Stomach (tissue), 9 donors: Measurements from ENCODE around the gene WWOX. TPM values are rescaled to one million over a fixed set of nuclear protein-coding genes. Genes with fewer than 3 reads are reported as not detected.

Experiments used
- DNase-seq, 2 donors: peaks; one replicate each; pipeline versions ENCODE4 v3.0.0 to v3.0.0-alpha.2; 2013 to 2019
- H3K27ac ChIP-seq, 5 donors: fragments of 200-600 bp in 4 of 5; sonication (generic) in 4 of 5; one replicate each; pipeline ENCODE4 v1.5.1; 2013 to 2019; ENCODE audit warnings: mild to moderate bottlenecking in 1 of 5, moderate library complexity in 1 of 5
- H3K27me3 ChIP-seq, 3 donors: fragments of 200-600 bp; sonication (generic); one replicate each; pipeline ENCODE4 v1.5.1; 2017 to 2019; ENCODE audit warnings: mixed run types in 1 of 3
- H3K36me3 ChIP-seq, 4 donors: fragments of 200-600 bp; sonication (generic); 1 replicate in 3 of 4; 2 replicates in 1 of 4; pipeline ENCODE4 v1.5.1; 2016 to 2019
- H3K4me1 ChIP-seq, 4 donors: fragments of 200-600 bp; sonication (generic); one replicate each; pipeline ENCODE4 v1.5.1; 2016 to 2019
- H3K4me3 ChIP-seq, 4 donors: fragments of 200-600 bp; sonication (generic) in 3 of 4; one replicate each; pipeline ENCODE4 v1.5.1; 2016 to 2019; ENCODE audit warnings: mild to moderate bottlenecking in 1 of 4
- H3K9me3 ChIP-seq, 4 donors: fragments of 200-600 bp; sonication (generic); one replicate each; pipeline ENCODE4 v1.5.1; 2016 to 2019
- CTCF ChIP-seq, 7 experiments: fragments of 450-650 bp in 4 of 7; fragments of 200-600 bp in 3 of 7; sonication (generic) in 3 of 7; IDR thresholded peaks; one replicate each; pipeline ENCODE4 v1.5.1; 2016 to 2019; ENCODE audit warnings: antibody characterized with exemption in 7 of 7, control low read depth in 2 of 7, mild to moderate bottlenecking in 1 of 7
- EP300 ChIP-seq: sonication (generic); formaldehyde crosslinking; IDR thresholded peaks from one replicate; pipeline ENCODE4 v1.6.1; 2017; ENCODE audit warnings: antibody characterized with exemption
- POLR2A ChIP-seq, 4 donors: fragments of 450-650 bp; IDR thresholded peaks; one replicate each; pipeline ENCODE4 v1.6.1; 2016; ENCODE audit warnings: antibody characterized with exemption in 4 of 4, control low read depth in 2 of 4, mild to moderate bottlenecking in 1 of 4, moderate library complexity in 1 of 4
- POLR2AphosphoS5 ChIP-seq, 3 donors: sonication (generic); formaldehyde crosslinking; IDR thresholded peaks; one replicate each; pipeline ENCODE4 v1.6.1; 2016; ENCODE audit warnings: antibody characterized with exemption in 3 of 3
- WGBS, 5 donors: extraction: QIAGEN DNeasy Blood & Tissue Kit in 3 of 5; methylation state at CpG; one replicate each; pipeline versions ENCODE4 v1.1.5 to v1.1.7; 2013 to 2018; 5-methylcytosine and 5-hydroxymethylcytosine counted together
- intact Hi-C: fragments of 100-400 bp; cut with DNase I; formaldehyde crosslinking; loops from one replicate; pipeline ENCODE4 v1.15.1; 2023; ENCODE audit warnings: low total_unique reads
- polyA plus RNA-seq, 3 donors: library from polyadenylated mRNA; stranded (reverse); fragments of 200-250 nt; gene quantifications; one replicate each; pipeline ENCODE4 v1.2.3, GENCODE V29; 2013
- total RNA-seq, 5 donors: library from RNA; depleted of rRNA; stranded (reverse); fragments of >200 nt; gene quantifications; one replicate each; pipeline versions ENCODE4 v1.1.0 to v1.2.3, GENCODE V29; 2014 to 2016
- donor health status: healthy with polysubstance abuse.
- donor health status: Bipolar disorder and iron deficiency.
- donor health status: healthy.

The WWOX gene
- total and polyA plus RNA-seq, 8 donors, result 7.7 to 129 (median 48.7) TPM

GRCh38 chr16:78479723-78480122 lies 380.3 kb downstream of the WWOX start:
- DNase-seq, result no peak
- WGBS, 5 donors, result 93 to 100% (median 96%) methylated on average over 2 of the region's 2 CpGs
- no peaks in the 10 kb centered on the region for H3K4me1 ChIP-seq
- intact Hi-C loops, result no loop called here
- TF ChIP-seq EP300 (no peak), POLR2A (IDR thresholded peaks at IDR 0.05) (no peak), CTCF (IDR thresholded peaks at IDR 0.05) (no peak)
- no peaks in the 10 kb centered on the region for H3K36me3 ChIP-seq
- H3K27me3 ChIP-seq, result no peaks in the 10 kb centered on the region
- no peak overlapping the region for H3K4me3 ChIP-seq
- no peaks in the 10 kb centered on the region for H3K9me3 ChIP-seq
- H3K27ac ChIP-seq, result no peak overlapping the region

- H3K4me3 ChIP-seq, result no peak overlapping the region
- intact Hi-C loops, result no loop called here
These were observed 381.1 kb downstream of the WWOX start for GRCh38 chr16:78480588-78480987.

GRCh38 chr16:78483124-78483992 lies 383.9 kb downstream of the WWOX start:
- Histone ChIP-seq H3K9me3 (no peaks in the 10 kb centered on the region), H3K27me3 (no peaks in the 10 kb centered on the region), H3K36me3 (no peaks in the 10 kb centered on the region), H3K27ac (no peak overlapping the region), H3K4me1 (no peaks in the 10 kb centered on the region), H3K4me3 (no peak overlapping the region)
- TF ChIP-seq POLR2AphosphoS5 (IDR thresholded peaks at IDR 0.05), result no peak
- no peak for TF ChIP-seq POLR2A (IDR thresholded peaks at IDR 0.05)
- no peak for TF ChIP-seq EP300
- TF ChIP-seq CTCF (IDR thresholded peaks at IDR 0.05), result no peak
- DNase-seq, result peak in 1 of 2 donors; percentile 37
- intact Hi-C loops, result no loop called here
- 82 to 90% (median 90%) methylated on average over 13 of the region's 13 CpGs for WGBS, 5 donors

More at GRCh38 chr16:78480588-78480987, 381.1 kb downstream of the WWOX start:
- no peaks in the 10 kb centered on the region for H3K27me3 ChIP-seq
- 61 to 84% (median 77%) methylated on average over 2 of the region's 2 CpGs for WGBS, 5 donors
- no peak overlapping the region for H3K27ac ChIP-seq
- H3K9me3 ChIP-seq, result no peaks in the 10 kb centered on the region
- no peaks in the 10 kb centered on the region for H3K36me3 ChIP-seq
- no peak for TF ChIP-seq CTCF (IDR thresholded peaks at IDR 0.05)
- TF ChIP-seq EP300, result no peak
- no peak for TF ChIP-seq POLR2A (IDR thresholded peaks at IDR 0.05)
- TF ChIP-seq POLR2AphosphoS5 (IDR thresholded peaks at IDR 0.05), result no peak
- H3K4me1 ChIP-seq, result no peaks in the 10 kb centered on the region
- DNase-seq, result no peak

- Histone ChIP-seq H3K4me1 (no peaks in the 10 kb centered on the region), H3K27me3 (no peaks in the 10 kb centered on the region), H3K9me3 (no peaks in the 10 kb centered on the region), H3K4me3 (no peak overlapping the region), H3K27ac (no peak overlapping the region), H3K36me3 (no peaks in the 10 kb centered on the region)
- WGBS, 5 donors, result 91 to 94% (median 93%) methylated on average over 9 of the region's 9 CpGs
- TF ChIP-seq POLR2A (IDR thresholded peaks at IDR 0.05) (no peak), CTCF (IDR thresholded peaks at IDR 0.05) (no peak), EP300 (no peak), POLR2AphosphoS5 (IDR thresholded peaks at IDR 0.05) (no peak)
- no peak for DNase-seq
- intact Hi-C loops, result no loop called here
These were observed 385.1 kb downstream of the WWOX start for GRCh38 chr16:78484509-78485058.
